Smooth muscle cell of the brain vasculature (primary cell): Measurements from ENCODE around the gene P4HTM.
"Not testable (repeated sequence)": the region's sequence is repeated elsewhere in the genome, so short reads cannot be mapped to it uniquely, and the experiment has no call there.

Experiments used
- DNase-seq: peaks from one replicate; pipeline ENCODE4 v3.0.0-alpha.2; 2012; ENCODE audit warnings: low read depth, low spot score

The P4HTM gene

DNA sequence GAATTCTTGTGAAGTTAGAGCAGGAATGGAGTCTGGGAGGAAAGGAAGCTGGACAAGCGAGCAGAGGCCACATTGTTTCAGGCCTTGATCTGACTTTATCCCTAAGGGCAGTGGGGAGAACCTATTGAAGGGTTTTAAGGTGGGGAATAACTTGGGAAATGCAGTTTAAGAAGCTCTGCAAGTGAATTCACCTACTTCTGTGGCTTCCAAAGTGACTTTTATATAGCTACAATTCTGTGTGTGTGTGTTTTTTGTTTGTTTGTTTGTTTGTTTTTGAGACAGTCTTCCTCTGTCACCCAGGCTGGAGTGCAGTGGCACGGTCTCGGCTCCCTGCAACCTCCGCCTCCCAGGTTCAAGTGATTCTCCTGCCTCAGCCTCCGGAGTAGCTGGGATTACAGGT, 18.6 kb downstream of the P4HTM start:
- not testable (repeated sequence) for DNase-seq

DNA sequence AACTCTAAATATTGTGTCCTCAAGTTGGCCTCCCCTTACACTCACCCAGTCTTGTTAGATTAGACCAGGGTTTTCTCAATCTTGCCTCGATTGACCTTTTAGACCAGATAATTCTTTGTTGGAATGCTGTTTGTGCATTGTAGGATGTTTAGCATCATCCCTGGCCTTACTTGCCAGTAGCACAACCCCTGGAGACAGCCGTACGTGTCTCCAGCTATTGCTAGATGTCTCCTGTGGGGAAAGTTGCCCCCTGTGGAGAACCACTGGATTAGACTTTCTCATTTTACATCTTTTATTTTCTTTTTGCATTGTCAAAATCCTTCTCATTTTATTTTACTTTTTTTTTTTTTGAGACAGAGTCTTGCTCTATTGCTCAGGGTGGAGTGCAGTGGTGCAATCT, 19.4 kb downstream of the P4HTM start:
- DNase-seq = no peak

DNA sequence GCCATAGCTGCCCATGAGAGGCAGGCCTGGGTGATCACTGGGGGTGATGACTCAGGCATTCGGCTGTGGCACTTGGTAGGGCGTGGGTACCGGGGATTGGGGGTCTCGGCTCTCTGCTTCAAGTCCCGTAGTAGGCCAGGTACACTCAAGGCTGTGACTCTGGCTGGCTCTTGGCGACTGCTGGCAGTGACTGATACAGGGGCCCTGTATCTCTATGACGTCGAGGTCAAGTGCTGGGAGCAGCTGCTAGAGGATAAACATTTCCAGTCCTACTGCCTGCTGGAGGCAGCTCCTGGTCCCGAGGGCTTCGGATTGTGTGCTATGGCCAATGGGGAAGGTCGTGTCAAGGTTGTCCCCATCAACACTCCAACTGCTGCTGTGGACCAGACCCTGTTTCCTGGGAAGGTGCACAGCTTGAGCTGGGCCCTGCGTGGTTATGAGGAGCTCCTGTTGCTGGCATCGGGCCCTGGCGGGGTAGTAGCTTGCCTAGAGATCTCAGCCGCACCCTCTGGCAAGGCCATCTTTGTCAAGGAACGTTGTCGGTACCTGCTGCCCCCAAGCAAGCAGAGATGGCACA, 22.5 kb downstream of the P4HTM start:
- DNase-seq = no peak

DNA sequence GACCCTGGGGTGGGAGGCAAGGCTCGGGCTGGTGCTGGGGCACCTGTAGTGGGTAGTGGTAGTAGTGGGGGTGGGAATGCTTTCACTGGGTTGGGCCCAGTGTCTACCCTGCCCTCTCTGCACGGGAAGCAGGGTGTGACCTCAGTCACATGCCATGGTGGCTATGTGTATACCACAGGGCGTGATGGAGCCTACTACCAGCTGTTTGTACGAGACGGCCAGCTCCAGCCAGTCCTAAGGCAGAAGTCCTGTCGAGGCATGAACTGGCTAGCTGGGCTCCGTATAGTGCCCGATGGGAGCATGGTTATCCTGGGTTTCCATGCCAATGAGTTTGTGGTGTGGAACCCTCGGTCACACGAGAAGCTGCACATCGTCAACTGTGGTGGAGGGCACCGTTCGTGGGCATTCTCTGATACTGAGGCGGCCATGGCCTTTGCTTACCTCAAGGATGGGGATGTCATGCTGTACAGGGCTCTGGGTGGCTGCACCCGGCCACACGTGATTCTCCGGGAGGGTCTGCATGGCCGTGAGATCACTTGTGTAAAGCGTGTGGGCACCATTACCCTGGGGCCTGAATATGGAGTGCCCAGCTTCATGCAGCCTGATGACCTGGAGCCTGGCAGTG, 23.2 kb downstream of the P4HTM start:
- no peak for DNase-seq

DNA sequence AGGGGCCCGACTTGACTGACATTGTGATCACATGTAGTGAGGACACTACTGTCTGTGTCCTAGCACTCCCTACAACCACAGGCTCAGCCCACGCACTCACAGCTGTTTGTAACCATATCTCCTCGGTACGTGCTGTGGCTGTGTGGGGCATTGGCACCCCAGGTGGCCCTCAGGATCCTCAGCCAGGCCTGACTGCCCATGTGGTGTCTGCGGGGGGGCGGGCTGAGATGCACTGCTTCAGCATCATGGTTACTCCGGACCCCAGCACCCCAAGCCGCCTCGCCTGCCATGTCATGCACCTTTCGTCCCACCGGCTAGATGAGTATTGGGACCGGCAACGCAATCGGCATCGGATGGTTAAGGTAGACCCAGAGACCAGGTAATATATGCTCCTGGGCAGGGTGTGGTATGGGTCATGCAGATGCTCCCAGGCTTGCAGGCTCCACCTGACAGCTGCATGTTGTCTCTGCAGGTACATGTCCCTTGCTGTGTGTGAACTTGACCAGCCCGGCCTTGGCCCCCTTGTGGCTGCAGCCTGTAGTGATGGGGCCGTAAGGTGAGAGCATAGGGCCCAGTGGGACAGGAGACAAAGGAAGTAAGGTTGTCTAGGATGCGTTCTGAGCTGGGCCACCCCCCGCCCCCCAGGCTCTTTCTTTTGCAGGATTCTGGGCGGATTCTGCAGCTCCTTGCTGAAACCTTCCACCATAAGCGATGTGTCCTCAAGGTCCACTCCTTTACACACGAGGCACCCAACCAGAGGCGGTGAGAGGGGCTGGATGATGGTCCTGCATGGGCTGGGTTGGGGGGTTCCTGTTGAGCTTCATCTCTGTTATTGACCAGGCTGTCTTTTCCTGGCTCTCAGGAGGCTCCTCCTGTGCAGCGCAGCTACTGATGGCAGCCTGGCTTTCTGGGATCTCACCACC, 24.0 kb downstream of the P4HTM start:
- DNase-seq = no peak

DNA sequence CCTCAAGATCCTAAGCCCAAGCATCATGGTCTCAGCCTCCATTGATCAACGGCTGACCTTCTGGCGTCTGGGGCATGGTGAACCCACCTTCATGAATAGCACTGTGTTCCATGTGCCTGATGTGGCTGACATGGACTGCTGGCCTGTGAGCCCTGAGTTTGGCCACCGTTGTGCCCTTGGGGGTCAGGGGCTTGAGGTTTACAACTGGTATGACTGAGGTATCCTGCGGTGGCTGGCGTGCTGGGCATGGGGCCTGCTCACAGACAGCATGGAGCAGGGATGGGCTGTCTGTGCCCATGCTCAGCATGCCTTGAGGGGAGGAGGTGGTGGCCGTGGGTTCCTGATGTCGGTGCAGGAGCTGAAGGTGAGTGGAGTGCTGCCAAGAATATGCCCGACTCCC, 25.0 kb downstream of the P4HTM start:
- DNase-seq = no peak

DNA sequence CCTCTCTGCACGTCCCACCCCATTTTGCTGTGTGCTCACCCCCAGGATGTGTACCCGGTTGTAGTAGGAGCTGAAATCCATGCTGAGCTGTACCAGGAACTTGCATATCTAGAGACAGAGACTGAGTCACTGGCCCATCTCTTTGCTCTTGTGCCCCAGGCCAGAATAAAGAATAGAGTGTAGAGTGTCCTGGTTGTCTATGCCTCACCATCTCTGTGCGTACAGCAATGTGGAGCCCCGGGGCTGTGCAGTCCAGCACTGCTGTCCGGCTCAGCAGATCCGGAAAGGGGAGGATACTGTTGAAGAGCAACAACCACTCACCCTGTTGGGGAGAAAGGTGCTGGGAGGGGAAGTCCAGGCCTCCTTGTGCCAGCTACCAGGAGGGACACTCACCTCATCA, 25.7 kb downstream of the P4HTM start:
- DNase-seq = no peak

DNA sequence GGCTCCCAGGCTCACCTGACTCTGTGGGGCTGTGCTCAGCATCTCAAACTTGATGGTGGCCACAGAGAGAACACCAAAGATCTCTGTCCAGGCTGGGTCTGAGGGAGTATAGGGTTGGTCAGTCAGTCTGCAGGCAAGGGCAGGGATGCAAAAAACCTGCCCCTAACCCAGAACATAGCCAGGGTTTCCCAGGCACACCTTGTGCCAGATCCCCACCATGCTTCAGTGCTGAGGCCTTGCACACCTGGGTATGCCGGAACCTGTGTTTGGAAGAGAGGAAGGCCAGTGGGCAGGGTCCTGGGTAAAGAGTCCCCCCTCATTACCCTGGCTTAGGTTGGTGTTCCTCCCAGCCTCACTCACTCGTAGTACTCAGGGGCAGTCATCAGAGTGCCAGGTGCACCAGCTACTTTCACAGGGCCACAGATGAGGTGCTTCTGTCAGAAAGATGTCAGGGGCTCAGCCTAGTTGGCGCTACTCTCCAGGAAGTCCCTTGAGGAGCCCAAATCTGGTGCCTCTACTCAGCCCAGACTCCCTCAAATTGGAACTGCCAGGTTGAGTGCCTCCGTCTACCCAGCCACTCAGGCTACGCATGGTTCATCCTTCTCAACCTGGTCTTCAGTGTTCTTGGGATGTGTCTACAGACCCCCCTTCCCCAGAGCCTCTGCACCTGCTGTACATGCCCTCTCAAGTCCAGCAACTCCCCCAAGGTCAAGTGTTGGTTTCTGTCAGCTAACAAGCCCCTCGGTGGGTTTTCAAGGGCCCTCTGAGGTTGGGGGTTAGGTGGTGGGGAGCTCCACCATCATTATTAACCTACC, 26.6 kb downstream of the P4HTM start:
- no peak for DNase-seq

DNA sequence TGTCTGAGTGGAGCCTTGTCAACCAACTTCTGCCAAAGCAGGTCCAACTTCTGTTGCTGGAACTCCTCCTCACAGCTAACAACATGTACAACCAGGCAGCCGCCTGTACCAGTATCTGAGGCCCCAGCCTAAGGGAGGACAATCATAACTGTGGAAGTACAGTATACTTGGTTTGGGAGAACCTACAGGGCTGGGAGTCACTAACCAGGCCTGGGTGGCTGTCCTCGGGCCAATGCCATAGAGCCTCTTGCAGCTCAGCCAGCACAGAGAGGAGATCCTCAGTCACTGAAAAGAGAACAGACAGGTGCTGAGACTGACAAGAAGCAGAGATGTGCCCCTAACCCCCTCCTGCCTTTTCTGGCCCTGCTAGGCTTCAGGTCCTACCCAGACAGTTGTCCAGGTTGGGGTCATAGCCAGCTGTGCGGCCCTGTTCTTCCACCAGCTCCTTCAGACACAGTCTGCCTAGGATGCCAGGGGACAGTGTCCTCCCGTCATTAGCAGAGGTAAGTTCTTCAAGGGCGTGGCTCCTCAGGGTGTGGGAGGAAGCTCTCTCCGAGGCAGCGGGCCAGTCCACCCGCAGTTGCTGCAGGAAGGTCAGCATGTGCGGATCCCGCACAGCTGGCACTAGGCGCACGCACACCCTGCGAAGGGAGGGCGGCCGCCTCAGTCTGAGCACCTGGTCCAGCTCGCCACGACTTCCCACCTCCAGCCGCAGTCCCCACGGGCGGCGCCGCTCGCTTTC, 27.4 kb downstream of the P4HTM start:
- DNase-seq = no peak

DNA sequence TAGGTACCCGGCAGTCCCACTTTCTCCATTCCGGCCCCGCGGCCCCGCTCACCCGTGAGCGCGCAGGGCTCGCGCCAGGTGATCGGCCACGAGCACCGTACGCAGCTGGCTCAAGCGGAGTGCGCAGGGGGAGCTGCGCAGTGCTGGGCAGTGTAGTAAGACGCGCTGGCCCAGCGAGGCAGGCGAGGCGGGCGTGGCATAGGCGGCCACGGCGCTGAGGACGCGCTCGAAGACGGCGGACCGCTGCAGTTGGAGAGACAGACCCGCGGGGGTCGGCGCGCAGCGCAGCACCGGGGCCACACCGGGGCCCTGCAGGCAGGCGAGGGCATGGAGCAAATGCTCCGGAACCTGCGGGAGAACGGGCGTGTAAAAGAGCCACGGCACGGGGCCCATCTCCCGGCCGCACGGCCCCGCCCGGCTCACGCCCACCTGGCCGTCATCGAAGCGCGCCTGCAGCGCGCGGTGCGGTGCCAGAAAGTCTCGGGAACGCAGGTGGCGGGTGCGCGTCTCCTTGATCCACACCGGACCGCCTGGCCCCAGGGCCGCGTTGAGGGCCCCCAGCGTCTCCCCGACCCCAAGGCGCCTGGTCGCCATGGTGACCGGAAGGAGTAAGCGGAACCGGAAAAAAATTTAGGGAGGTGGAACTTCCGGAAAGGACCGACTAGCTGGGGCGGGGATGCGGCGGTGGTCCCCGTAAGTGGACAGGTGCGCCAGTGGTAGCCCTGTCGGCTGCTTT, 28.1 kb downstream of the P4HTM start, which contains the start of gene DALRD3:
TSS of gene DALRD3 (minus strand) at position 610 of the 736 bp plus-strand sequence. CDS start at position 594, 16 bp downstream.
- no peak for DNase-seq

DNA sequence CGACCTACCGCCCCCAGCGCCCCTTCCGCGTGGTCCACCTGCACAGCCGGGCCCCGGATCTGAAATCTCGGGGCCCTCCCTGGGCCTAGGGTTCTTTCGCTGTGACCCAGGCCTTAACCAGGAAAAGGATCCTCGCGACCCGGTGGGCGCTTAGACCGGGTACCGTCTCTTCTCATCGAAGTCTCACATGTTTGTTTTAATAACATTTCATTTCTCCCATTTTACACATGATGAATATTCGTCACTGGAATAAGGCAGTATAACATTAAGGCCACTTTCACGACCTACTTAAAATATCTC, 28.6 kb downstream of the P4HTM start:
- DNase-seq = no peak

DNA sequence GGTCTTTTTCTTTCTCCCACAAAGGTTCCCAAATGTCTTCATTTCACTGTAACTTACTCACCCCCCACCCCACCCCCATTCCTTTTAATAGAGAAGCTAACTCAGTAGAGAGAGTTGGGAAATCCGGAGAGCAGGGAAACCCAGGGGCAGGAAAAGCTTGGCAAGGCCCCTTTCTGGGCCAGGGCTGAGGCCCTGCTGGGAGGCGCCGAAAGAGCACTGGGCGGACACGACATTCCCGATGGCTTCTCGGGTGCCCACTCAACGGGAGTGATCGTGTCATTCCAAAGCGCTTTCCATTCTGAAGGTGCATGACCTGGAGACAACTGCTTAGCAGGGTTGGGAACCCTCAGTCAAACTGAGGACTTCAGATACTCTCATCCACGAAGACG, 29.9 kb downstream of the P4HTM start:
- no peak for DNase-seq

DNA sequence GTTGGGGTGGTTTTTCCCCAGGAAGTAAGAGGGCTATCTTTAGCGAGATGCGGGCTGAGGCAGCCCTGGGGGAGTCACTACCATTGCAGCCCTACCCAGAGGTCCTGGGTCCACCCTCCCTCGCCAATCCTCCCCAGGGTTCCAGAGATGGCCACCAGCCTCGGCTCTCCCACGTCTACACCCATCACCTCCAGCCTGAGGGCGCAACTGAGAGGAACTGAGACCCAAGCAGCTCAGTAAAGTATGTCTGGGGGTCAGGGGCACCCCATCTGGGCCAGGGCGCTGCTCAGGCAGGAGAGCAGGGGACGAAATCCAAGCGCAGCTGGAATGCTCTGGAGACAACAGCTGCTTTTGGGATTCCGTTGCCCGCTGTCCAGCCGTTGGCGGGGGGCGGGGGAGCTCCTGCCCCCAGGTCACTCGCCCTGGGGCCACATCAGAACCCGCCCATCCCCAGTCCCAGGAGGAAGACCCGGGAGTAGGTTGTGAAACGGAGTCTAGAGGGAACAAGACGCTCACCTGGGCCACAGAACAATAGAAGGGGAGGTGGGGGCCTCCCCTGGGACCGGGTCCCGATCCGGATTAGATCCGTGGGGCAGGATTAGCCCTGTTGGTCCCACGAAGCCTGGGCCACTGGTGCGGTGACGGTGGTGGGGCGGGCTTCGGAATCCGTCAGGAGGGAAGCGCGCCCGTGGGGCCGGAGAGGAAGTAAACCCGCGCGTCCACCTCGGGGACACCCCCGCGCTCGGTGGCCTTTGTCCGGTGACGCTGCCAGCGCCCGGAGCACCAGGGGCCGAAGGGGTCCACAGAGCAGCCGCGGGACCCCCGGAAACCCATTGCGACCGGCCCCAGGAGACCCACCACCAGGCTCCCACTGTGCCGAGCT, 30.5 kb downstream of the P4HTM start:
- no peak for DNase-seq

DNA sequence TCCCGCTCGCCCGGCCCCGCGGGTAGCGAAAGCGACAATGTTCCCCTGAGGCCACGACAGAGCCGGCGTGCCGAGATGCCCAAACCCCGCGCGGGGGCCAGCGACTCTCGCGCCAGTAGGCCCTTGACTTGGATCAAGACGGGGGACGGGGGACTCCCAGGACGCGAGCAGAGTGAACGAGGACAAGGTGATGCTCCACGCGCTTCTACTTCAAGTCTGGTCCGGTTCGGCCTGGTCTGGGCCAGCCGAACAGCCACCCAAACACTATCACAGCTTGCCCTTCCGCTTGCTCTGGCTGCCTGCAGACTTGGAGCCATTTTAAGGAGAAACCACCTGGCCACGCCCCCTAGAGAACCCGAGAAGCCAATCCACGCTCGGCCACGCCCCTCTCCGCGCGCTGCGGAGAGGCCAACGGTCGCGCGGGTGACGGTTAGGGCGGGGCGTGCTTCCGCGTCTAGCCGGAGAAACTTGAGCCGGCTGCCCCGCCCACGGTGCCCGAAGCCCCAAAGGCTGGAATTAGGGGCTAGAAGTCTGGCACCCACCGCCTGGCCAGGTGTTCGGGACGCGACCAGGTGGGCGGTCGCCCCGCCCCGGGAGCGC, 31.3 kb downstream of the P4HTM start:
- peak; percentile 96 for DNase-seq

DNA sequence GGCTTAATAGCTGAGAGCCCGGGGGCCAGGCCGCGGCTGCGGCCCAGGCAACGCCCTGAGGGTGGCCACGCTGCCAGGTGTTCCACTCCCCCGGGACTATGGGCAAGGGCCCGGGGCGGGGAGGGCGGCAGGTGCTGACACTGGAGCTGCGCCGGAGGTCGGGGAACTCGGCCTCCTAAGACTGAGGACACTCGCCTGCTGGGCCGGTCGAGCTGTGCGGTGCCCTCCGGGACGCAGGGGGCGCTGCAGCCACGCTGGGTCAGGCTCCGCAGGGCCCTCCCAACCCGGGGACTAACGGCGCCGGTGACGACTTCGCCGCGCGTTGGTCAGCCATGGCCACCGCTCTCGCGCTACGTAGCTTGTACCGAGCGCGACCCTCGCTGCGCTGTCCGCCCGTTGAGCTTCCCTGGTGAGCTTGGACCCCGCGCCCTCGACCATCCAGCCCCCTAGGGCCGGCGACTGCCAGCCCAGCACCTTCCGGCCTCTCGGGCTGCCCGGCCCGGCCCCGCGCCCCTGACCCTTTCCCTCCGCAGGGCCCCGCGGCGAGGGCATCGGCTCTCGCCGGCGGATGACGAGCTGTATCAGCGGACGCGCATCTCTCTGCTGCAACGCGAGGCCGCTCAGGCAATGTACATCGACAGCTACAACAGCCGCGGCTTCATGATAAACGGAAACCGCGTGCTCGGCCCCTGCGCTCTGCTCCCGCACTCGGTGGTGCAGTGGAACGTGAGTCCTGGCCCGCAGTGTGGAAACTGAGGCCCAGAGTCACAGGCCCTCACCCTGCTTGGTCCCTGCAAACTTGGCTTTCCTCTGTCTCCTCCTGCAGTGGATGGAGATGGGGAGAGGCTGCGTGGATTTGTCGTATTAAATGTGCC, 32.0 kb downstream of the P4HTM start, which contains the start of gene NDUFAF3:
TSS of gene NDUFAF3 (plus strand) at position 309 of the 875 bp plus-strand sequence. CDS start at position 333, 24 bp downstream.
- peak; percentile 78 for DNase-seq

DNA sequence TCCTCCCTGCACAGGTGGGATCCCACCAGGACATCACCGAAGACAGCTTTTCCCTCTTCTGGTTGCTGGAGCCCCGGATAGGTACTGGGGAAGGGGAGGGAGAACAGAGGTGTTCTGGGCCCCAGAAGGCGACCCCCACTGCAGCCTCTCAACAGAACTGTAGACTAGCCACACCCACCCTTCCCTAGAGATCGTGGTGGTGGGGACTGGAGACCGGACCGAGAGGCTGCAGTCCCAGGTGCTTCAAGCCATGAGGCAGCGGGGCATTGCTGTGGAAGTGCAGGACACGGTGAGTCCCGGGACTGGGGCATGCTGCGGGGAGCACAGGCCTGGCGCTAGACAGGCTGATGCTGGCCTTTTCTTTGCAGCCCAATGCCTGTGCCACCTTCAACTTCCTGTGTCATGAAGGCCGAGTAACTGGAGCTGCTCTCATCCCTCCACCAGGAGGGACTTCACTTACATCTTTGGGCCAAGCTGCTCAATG, 32.7 kb downstream of the P4HTM start:
- DNase-seq = no peak

DNA sequence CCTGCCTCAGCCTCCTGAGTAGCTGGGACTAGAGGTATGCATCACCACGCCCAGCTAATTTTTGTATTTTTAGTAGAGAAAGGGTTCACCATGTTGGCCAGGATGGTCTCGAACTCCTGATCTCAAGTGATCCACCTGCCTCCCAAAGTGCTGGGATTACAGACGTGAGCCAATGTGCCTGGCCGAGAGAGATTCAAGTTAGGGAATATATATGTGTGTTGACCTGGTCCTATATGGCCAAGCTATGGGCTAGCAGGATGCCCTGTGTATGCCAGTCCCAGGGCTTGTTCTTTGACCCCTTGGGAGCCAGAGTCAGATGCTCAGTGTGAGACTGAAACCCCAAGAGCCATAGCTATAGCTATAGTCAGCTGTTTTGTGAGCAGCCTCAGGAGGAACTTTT, 33.7 kb downstream of the P4HTM start:
- DNase-seq = no peak

DNA sequence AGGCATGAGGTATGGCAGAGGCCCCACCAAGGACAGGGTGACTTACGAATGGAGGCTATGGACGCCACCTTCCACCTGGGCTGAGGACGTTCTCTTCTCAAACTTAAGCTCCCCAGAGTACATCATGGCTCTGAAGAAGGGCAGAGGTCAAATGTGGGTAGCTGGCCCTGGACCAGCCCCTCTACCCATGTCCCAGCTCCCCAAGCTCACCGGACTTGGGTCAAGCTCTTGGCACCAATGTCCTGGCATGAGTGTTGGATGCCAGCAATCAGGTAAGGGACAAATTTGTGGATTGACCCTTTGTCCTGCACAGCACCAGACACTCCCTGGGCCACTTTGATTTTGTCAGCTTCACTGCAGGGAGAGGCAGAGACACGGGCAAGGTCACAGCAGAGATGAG, 34.4 kb downstream of the P4HTM start:
- no peak for DNase-seq
